Epithelial cell of prostate (primary cell): Measurements from ENCODE around the gene CNOT11.
"Not testable (repeated sequence)": the region's sequence is repeated elsewhere in the genome, so short reads cannot be mapped to it uniquely, and the experiment has no call there.

Experiments used
- DNase-seq: peaks from one replicate; pipeline ENCODE4 v3.0.0-alpha.2; 2011; ENCODE audit warnings: low read depth, low spot score
- H3K27ac ChIP-seq: fragments of 450-650 bp; 2 replicates; pipeline ENCODE4 v1.5.1; 2017; ENCODE audit warnings: mild to moderate bottlenecking

Gene CNOT11

GRCh38 chr2:101244373-101244772, 8.3 kb upstream of the CNOT11 start:
- peak overlapping the region; percentile 52 for H3K27ac ChIP-seq
- DNase-seq = not testable (repeated sequence)

- peak overlapping the region; percentile 52 for H3K27ac ChIP-seq
- not testable (repeated sequence) for DNase-seq
Observed at GRCh38 chr2:101244899-101245298, 7.8 kb upstream of the CNOT11 start.

GRCh38 chr2:101245468-101245867, 7.2 kb upstream of the CNOT11 start:
- DNase-seq = not testable (repeated sequence)
- H3K27ac ChIP-seq = peak overlapping the region; percentile 52

GRCh38 chr2:101248756-101249155, 3.9 kb upstream of the CNOT11 start:
- not testable (repeated sequence) for H3K27ac ChIP-seq, DNase-seq

GRCh38 chr2:101249826-101250225, 2.9 kb upstream of the CNOT11 start:
- no peak for DNase-seq
- no peak overlapping the region for H3K27ac ChIP-seq

GRCh38 chr2:101251246-101251781, 1.4 kb upstream of the CNOT11 start:
- H3K27ac ChIP-seq = peak overlapping the region; percentile 91
- DNase-seq = not testable (repeated sequence)

GRCh38 chr2:101251844-101252407, 760 bp upstream of the CNOT11 start:
- DNase-seq = no peak
- peak overlapping the region; percentile 91 for H3K27ac ChIP-seq

- no peak for DNase-seq
- peak overlapping the region; percentile 91 for H3K27ac ChIP-seq
Observed at GRCh38 chr2:101253013-101253702, 472 bp downstream of the CNOT11 start.

GRCh38 chr2:101253703-101254450, 1.2 kb downstream of the CNOT11 start:
- DNase-seq = no peak
- H3K27ac ChIP-seq = peak overlapping the region; percentile 91

GRCh38 chr2:101255501-101255900, 2.8 kb downstream of the CNOT11 start:
- DNase-seq = no peak
- peak overlapping the region; percentile 91 for H3K27ac ChIP-seq

- no peak for DNase-seq
- H3K27ac ChIP-seq = peak overlapping the region; percentile 91
Observed at GRCh38 chr2:101256316-101256715, 3.6 kb downstream of the CNOT11 start.

GRCh38 chr2:101258804-101259203, 6.1 kb downstream of the CNOT11 start:
- no peak for DNase-seq
- no peak overlapping the region for H3K27ac ChIP-seq

GRCh38 chr2:101262142-101262541, 9.5 kb downstream of the CNOT11 start:
- DNase-seq = no peak
- H3K27ac ChIP-seq = no peak overlapping the region

- DNase-seq = no peak
- H3K27ac ChIP-seq = no peak overlapping the region
Observed at GRCh38 chr2:101263377-101263800, 10.7 kb downstream of the CNOT11 start.

GRCh38 chr2:101264360-101264939, 11.8 kb downstream of the CNOT11 start:
- DNase-seq = no peak
- peak overlapping the region; percentile 66 for H3K27ac ChIP-seq

GRCh38 chr2:101265893-101266499, 13.3 kb downstream of the CNOT11 start:
- H3K27ac ChIP-seq = peak overlapping the region; percentile 66
- DNase-seq = no peak

GRCh38 chr2:101267671-101268656, 15.3 kb downstream of the CNOT11 start:
- peak overlapping the region; percentile 66 for H3K27ac ChIP-seq
- DNase-seq = no peak

GRCh38 chr2:101270700-101271259, 18.1 kb downstream of the CNOT11 start:
- H3K27ac ChIP-seq = no peak overlapping the region
- DNase-seq = no peak
